Measurements from ENCODE around the gene CNN1.

DNA sequence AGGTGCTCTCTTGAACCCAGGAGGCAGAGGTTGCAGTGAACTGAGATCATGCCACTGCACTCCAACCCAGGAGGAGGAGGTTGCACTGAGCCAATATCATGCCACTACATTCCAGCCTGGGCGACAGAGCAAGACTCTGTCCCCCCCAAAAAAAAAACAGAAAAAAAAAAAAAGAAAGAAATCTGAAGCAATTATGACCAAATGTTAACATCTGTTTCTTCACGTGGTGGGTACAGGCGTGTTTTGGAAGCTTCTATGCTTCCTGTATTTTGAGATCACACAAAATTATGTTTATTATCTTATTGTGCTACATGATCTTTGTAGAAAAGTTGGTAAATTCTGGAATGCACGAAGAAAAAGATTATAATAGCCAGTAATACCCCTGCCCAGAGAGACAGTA is 41.5 kb downstream of the CNN1 start:
- TF ChIP-seq CTCF (IDR thresholded peaks at IDR 0.05; ENCODE audit: insufficient read depth, low read length, poor library complexity, severe bottlenecking) (no peak), EZH2phosphoT487 (conservative IDR thresholded peaks at IDR 0.05; ENCODE audit: low read length) (no peak)
